ENCODE measurements around the gene PDE7B.

Gene PDE7B

GRCh38 chr6:135932651-135933050 lies 81.2 kb downstream of the PDE7B start:
- FAIRE-seq (no peak), DNase-seq (ENCODE audit: low spot score) (no peak)

DNA sequence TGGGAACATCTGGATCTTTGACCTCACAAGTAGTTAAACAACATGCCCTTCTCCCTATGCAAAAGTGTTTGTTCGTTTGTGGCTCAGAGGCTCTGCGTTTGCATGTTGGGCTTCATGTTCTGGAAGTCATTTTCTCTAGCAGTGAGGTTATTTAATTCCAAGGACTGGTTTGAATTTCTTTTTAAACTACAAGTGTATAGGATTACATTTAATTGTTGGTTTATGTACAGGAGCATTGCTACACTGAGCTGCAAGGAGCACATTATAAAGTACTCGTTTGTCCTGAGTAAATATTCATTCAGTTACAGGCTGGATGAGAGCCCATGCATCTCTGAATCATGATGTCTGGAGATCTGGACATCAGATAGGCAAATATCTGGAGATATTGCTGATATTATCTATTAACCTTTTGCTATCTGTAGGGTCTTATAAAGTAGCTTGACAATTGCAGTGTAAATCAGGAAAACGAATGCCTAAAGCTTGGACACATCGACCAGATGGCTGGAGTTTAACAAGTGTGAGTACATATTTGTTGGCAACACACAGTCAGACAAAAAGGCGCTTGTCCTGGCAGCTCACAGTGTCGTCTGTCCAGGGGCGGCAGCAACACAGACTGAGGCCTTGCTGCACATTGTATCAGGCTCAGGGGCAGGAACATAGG lies 84.6 kb downstream of the PDE7B start:
- FAIRE-seq (no peak), DNase-seq (ENCODE audit: low spot score) (peak; percentile 37)

DNA sequence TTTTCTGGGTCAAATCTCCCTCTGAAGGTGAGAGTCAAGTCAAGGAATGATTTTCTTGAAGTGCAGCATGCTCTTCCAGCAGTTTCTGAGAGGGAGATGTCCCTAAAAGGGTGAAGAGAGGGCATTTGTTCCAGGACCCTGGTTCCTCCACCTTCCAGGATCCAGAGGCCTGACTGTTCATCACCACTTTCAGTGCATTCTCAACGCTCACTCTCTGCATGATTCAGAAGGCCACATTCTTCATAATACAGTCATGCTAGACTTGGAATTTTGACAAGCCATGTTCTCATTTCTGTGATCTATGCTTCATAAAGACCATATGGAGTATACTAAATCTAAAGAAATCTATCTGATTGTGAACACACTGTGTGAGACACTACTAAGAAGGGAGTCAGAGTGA lies 85.1 kb downstream of the PDE7B start:
- DNase-seq (ENCODE audit: low spot score) (peak; percentile 62), FAIRE-seq (no peak)

DNA sequence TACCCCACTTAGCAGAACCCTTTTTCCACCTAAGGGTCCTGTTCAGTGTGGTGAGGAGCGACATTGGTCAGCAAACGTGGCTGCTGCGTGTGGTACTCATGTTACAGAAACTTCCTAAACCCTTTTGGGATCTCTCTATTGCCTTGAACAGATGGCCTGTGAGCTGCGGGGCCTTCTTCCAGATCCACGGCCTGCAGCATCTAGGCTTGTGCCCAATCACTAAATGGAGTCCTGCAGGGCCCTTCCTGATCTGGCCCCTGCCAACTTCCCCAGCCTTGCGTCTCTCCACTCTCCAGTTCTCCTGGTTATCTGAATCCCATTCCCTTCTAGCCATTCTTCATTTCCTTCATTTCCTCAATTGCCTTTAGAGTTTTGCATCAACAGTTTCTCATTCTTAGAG lies 85.6 kb downstream of the PDE7B start:
- FAIRE-seq (no peak), DNase-seq (ENCODE audit: low spot score) (no peak)

GRCh38 chr6:135938576-135939207 lies 87.2 kb downstream of the PDE7B start:
- DNase-seq (ENCODE audit: low spot score) (no peak), FAIRE-seq (no peak)

GRCh38 chr6:135939208-135939591 lies 87.7 kb downstream of the PDE7B start:
- FAIRE-seq (no peak), DNase-seq (ENCODE audit: low spot score) (no peak)

DNA sequence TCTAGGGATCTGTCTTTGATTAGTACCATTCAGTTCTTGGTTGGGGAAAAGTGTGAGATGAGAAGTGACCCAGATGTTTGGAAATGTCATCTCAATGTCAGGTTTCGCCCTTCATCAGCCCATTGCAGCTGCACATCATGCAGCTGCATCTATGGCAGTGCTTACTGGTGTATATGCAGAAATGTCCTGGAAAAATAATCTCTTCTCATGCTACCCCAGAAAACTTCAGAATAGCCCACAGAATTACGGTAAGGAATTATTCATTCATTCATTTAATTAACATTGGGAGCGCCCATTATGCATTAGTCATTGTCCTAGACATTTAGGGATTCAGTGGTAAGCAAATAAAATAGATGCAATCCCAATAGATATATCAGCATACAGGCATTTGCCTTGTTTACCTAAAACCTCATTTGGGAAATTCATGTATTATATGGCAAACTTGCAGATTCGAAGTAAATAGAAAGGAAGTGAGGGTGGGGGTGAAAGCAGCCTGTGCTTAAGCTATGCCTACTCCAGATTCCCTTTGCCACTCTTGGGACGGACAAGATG lies 89.2 kb downstream of the PDE7B start:
- DNase-seq (ENCODE audit: low spot score) (no peak), FAIRE-seq (no peak)

DNA sequence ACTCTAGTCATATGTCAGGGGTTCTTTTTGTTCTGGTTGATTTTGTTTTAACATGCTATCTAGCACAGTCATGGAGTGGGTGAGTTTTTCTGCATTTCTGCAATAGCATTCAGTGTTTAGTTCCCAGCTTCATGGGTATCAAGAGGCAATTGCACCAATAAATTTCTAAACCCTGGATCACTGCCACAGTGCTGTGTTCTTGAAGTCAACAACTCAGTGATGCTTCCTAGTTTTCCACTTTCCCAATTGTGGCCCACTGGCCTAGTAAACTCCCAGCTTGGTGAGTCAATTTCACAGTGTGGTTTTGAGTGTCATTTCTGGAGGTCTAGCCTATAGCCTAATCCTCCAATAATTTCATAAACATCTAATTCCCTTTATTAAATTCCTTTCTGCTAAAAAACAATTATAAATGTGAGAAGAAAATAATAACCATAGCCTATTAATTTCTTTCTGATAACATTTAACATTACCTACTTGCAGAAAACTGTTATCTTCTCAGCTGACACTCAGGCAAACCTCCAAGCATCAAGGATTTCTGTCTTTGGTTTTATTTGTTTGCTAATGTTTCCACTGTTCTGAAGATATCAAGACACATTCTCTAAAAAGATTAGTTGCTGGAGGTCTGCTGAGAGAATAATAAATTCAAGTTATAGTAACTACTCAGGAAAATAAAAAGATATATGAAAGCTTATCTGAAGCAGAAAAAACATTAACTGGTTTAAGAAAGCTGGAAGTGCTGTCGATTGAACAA lies 89.9 kb downstream of the PDE7B start:
- FAIRE-seq (no peak), DNase-seq (ENCODE audit: low spot score) (no peak)

DNA sequence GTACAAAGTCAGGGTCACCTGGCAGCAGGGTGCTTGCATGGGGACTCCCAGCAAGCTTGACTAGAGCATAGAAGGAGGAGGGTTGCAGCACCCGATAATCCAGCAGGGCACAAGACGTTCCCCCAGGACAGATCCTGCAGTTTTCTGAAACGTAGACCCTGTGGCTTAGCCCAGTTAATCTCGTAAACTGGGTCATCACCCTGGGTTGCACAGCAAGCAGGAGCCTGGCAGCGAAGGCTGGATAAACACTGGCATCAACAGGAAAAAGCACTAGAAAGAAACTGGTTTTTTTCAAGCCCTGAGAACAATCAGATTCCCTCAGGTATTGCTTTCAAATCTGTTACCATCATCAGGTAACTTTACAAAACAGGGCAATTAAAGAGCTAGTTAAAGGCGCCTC lies 92.6 kb downstream of the PDE7B start:
- FAIRE-seq (no peak), DNase-seq (ENCODE audit: low spot score) (no peak)

DNA sequence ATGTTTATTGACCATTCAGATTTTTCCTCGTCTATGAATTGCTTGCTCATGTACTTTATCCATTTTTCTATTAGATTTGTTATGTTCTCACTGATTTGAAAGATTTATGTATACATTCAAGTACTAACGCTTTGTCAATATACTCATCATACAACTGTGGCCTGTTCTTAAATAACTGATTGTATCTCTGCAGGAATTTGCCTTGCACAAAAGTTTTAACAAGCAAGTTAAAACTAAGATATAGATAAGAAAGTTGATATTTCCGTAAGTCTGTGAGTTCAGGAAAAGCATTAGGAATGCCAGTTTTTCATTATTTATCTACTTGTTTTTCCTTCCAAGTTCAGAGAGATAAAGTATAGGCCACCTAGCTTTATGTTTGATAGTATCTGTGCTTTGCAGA lies 95.2 kb downstream of the PDE7B start:
- DNase-seq (ENCODE audit: low spot score) (no peak), FAIRE-seq (no peak)

GRCh38 chr6:135950669-135951068 lies 99.2 kb downstream of the PDE7B start:
- FAIRE-seq, result no peak
- no peak for DNase-seq (ENCODE audit: low spot score)

- DNase-seq (ENCODE audit: low spot score), result no peak
- no peak for FAIRE-seq
Observed at GRCh38 chr6:135951169-135951568, 99.7 kb downstream of the PDE7B start.

DNA sequence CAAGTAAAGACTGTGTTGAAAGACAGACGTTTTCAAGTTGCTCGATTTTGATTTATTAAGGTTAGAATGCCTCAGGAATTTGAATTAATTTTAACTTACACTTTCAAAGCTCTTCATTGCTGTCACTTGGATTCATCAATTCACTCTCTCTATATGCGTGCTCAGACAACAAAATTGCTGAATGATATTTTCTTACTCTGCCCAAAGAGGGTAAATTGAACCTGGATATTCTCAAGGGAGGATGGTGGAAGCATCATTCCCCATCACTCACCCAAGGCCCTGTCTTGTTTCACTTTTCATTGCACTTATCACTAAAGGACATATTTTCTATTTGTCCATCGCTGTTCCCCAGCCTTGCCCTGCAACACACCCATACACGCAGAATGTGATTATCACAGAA lies 102.3 kb downstream of the PDE7B start:
- DNase-seq (ENCODE audit: low spot score) (no peak), FAIRE-seq (no peak)

DNA sequence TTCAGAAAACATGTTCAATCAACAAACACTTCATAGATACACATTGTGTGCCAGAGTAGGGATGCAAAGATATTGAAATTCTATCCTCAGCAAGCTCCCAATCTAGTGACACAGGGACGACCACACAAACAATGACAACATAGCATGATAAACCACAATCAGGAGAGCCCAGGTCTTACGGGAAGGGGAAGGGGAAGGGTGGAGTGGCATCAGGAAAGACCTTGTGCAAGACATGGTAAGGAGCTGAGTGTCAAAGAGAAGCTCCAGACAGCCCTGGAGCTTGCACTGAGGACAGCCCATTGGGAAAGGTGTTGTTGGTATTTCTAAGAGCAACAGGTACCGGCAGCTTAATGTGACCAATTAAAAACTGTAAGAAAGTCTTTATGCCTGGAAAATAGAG lies 103.6 kb downstream of the PDE7B start:
- DNase-seq (ENCODE audit: low spot score) (no peak), FAIRE-seq (no peak)

- DNase-seq (ENCODE audit: low spot score) (peak; percentile 64), FAIRE-seq (peak; percentile 13)
Observed at GRCh38 chr6:135962731-135963130, 111.2 kb downstream of the PDE7B start.

- FAIRE-seq, result no peak
- no peak for DNase-seq (ENCODE audit: low spot score)
Observed at GRCh38 chr6:135970750-135971149, 119.2 kb downstream of the PDE7B start.

- FAIRE-seq (no peak), DNase-seq (ENCODE audit: low spot score) (no peak)
Observed at GRCh38 chr6:135971351-135971750, 119.8 kb downstream of the PDE7B start.

GRCh38 chr6:135972150-135972549 lies 120.6 kb downstream of the PDE7B start:
- FAIRE-seq, result no peak
- DNase-seq (ENCODE audit: low spot score), result no peak

- no peak for DNase-seq (ENCODE audit: low spot score)
- no peak for FAIRE-seq
Observed at GRCh38 chr6:135972586-135972985, 121.1 kb downstream of the PDE7B start.

- FAIRE-seq (no peak), DNase-seq (ENCODE audit: low spot score) (no peak)
Observed at GRCh38 chr6:135974426-135974825, 122.9 kb downstream of the PDE7B start.

DNA sequence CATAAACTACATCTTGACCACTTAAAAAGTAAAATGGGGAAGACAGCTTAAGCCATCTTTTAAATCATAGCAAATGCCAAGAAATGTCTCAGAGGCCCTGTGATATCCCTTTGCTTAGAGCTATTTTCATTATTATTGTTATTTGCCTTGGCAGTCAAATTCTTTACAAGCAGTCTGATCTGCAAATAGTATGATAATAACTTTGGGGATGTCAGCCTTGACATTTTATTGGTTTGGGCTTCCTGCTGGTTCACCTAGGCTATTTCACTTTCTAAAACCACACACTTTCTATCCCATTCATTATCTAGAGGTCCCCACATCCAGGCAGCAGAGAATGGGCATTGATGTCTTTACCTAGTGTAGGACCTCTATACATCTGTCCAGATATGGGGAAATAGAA lies 125.1 kb downstream of the PDE7B start:
- FAIRE-seq (no peak), DNase-seq (ENCODE audit: low spot score) (no peak)

DNA sequence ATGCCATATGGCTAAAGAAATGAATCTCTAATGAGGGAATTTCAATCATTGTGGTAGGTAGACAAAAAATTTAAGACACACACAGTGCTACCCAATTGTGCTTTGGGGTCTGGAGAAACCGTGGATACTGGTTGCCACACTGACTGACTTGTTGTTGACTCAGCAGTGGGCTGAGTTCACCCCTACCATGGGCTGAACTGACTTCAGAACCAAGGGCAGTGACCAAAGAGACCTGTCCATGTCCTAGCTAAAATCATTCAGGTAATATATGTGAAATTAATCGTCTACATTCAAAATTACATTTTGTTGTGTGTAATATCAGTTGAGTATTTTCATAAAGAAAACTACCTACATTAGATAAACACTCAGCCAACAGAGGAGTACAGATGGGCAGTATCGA lies 131.6 kb downstream of the PDE7B start:
- no peak for DNase-seq (ENCODE audit: low spot score)
- no peak for FAIRE-seq
